Measurements from ENCODE around the gene SLC26A2. TPM values are rescaled to one million over a fixed set of nuclear protein-coding genes. Genes with fewer than 3 reads are reported as not detected.

Gene SLC26A2
- total and polyA plus RNA-seq, 10 of the 15 experiments (the other 5 are each of a cell fraction or from before 2014, with no cell fraction given), result 1.7 to 6.4 (median 4.2) TPM

DNA sequence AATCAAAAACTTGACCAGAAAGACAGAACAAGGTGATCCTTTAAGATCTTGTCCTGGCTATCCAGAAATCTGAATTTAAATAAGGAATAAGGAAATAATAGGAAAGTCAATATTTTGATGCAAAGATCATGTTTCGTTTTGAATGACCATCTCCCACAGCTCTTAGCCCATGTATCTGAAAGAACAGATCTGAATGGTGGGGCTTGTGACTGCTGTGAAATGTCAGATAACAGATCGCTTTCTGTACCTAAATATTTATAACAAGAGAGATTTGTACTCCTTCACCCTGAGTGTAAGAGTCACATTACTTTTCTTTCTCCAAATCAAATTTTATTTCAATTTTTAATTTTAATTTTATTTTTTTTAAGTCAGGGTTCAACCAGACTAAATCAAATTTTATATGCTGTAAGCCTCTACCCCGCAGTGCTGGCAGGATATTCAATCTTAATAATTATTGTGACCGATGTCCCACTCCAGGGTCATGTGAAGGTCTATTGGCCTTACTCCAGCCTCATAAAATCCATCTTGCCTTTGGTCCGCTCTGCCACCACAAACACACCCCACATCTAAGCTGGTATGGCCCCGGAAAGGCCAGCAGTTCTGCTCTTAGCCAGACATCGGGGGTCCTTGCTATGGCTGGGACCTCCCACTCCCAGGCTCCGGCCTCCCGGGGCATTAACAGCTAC lies 7.0 kb upstream of the SLC26A2 start:
- no peak overlapping the region for H3K27ac ChIP-seq (ENCODE audit: control insufficient read depth, insufficient read depth)
- DNase-seq (ENCODE audit: low read depth, low spot score) (no peak), FAIRE-seq (no peak), ATAC-seq (no peak)
- in situ Hi-C loops (cut with MboI), result no loop called here
- H3K27me3 ChIP-seq (replicated peaks in 1 of 2; ENCODE audit: control insufficient read depth in 2 of 2, insufficient read depth in 2 of 2, low read length in 1 of 2), result no peaks in the 10 kb centered on the region; a peak in 2 of 4 replicates
- H3K4me3 ChIP-seq, result no peak overlapping the region
- H2AFZ ChIP-seq (ENCODE audit: control insufficient read depth, low read depth, low read length), result no peak overlapping the region
- no peaks in the 10 kb centered on the region for H3K9me3 ChIP-seq (replicated peaks; ENCODE audit: control insufficient read depth, insufficient read depth, low read length)
- no peaks in the 10 kb centered on the region for H3K36me3 ChIP-seq (ENCODE audit: control insufficient read depth in 2 of 2, insufficient read depth in 2 of 2, low read length in 1 of 2)
- BruUV-seq (replicated peaks), result no TSS peak
- no peaks in the 10 kb centered on the region for H3K4me1 ChIP-seq (ENCODE audit: control insufficient read depth, insufficient read depth, low read length)
- H4K20me1 ChIP-seq (ENCODE audit: control insufficient read depth, insufficient read depth), result no peaks in the 10 kb centered on the region
- ChIA-PET POLR2A (no interaction called here), SMC1A (ENCODE audit: uncharacterized antibody, unreplicated experiment) (no interaction called here), CTCF (no interaction called here), RAD21 (ENCODE audit: unreplicated experiment) (no interaction called here)
- H3K9ac ChIP-seq (ENCODE audit: control insufficient read depth, insufficient read depth, low read length), result no peak overlapping the region
- H3K79me2 ChIP-seq (ENCODE audit: control insufficient read depth, insufficient read depth, low read length), result no peaks in the 10 kb centered on the region
- 74% methylated on average over 9 of the region's 9 CpGs for WGBS (ENCODE audit: insufficient coverage, insufficient replicate concordance, low lambda C conversion rate, missing lambda C conversion rate)
- intact Hi-C loops (cut with micrococcal nuclease; ENCODE audit: unreplicated experiment), result no loop called here
- H3K4me2 ChIP-seq (ENCODE audit: control insufficient read depth, insufficient read depth), result no peak overlapping the region
- TF ChIP-seq, protein P1, sequence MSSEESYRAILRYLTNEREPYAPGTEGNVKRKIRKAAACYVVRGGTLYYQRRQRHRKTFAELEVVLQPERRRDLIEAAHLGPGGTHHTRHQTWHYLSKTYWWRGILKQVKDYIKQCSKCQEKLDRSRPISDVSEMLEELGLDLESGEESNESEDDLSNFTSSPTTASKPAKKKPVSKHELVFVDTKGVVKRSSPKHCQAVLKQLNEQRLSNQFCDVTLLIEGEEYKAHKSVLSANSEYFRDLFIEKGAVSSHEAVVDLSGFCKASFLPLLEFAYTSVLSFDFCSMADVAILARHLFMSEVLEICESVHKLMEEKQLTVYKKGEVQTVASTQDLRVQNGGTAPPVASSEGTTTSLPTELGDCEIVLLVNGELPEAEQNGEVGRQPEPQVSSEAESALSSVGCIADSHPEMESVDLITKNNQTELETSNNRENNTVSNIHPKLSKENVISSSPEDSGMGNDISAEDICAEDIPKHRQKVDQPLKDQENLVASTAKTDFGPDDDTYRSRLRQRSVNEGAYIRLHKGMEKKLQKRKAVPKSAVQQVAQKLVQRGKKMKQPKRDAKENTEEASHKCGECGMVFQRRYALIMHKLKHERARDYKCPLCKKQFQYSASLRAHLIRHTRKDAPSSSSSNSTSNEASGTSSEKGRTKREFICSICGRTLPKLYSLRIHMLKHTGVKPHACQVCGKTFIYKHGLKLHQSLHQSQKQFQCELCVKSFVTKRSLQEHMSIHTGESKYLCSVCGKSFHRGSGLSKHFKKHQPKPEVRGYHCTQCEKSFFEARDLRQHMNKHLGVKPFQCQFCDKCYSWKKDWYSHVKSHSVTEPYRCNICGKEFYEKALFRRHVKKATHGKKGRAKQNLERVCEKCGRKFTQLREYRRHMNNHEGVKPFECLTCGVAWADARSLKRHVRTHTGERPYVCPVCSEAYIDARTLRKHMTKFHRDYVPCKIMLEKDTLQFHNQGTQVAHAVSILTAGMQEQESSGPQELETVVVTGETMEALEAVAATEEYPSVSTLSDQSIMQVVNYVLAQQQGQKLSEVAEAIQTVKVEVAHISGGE (CRISPR knock-in tag; IDR thresholded peaks at IDR 0.05), result no peak
- no peak for TF ChIP-seq JUND (IDR thresholded peaks at IDR 0.05; ENCODE audit: low read depth, low read length)
- no peak for TF ChIP-seq MTA2 (IDR thresholded peaks at IDR 0.05; ENCODE audit: low read depth)
- TF ChIP-seq, protein P2, sequence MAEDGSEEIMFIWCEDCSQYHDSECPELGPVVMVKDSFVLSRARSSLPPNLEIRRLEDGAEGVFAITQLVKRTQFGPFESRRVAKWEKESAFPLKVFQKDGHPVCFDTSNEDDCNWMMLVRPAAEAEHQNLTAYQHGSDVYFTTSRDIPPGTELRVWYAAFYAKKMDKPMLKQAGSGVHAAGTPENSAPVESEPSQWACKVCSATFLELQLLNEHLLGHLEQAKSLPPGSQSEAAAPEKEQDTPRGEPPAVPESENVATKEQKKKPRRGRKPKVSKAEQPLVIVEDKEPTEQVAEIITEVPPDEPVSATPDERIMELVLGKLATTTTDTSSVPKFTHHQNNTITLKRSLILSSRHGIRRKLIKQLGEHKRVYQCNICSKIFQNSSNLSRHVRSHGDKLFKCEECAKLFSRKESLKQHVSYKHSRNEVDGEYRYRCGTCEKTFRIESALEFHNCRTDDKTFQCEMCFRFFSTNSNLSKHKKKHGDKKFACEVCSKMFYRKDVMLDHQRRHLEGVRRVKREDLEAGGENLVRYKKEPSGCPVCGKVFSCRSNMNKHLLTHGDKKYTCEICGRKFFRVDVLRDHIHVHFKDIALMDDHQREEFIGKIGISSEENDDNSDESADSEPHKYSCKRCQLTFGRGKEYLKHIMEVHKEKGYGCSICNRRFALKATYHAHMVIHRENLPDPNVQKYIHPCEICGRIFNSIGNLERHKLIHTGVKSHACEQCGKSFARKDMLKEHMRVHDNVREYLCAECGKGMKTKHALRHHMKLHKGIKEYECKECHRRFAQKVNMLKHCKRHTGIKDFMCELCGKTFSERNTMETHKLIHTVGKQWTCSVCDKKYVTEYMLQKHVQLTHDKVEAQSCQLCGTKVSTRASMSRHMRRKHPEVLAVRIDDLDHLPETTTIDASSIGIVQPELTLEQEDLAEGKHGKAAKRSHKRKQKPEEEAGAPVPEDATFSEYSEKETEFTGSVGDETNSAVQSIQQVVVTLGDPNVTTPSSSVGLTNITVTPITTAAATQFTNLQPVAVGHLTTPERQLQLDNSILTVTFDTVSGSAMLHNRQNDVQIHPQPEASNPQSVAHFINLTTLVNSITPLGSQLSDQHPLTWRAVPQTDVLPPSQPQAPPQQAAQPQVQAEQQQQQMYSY (CRISPR knock-in tag; IDR thresholded peaks at IDR 0.05), result no peak
- TF ChIP-seq EP300 (IDR thresholded peaks at IDR 0.05; ENCODE audit: borderline replicate concordance in 1 of 2, control insufficient read depth in 1 of 2, low read depth in 2 of 2, low read length in 2 of 2), result no peak
- TF ChIP-seq, protein P3, sequence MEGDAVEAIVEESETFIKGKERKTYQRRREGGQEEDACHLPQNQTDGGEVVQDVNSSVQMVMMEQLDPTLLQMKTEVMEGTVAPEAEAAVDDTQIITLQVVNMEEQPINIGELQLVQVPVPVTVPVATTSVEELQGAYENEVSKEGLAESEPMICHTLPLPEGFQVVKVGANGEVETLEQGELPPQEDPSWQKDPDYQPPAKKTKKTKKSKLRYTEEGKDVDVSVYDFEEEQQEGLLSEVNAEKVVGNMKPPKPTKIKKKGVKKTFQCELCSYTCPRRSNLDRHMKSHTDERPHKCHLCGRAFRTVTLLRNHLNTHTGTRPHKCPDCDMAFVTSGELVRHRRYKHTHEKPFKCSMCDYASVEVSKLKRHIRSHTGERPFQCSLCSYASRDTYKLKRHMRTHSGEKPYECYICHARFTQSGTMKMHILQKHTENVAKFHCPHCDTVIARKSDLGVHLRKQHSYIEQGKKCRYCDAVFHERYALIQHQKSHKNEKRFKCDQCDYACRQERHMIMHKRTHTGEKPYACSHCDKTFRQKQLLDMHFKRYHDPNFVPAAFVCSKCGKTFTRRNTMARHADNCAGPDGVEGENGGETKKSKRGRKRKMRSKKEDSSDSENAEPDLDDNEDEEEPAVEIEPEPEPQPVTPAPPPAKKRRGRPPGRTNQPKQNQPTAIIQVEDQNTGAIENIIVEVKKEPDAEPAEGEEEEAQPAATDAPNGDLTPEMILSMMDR (IDR thresholded peaks at IDR 0.05 in 2 of 3, conservative IDR thresholded peaks at IDR 0.05 in 1 of 3; ENCODE audit: control insufficient read depth in 2 of 3, extremely low read depth in 1 of 3, insufficient read depth in 1 of 3, low read depth in 3 of 3, low read length in 3 of 3), result no peak
- TF ChIP-seq ZBTB33 (IDR thresholded peaks at IDR 0.05), result no peak
- TF ChIP-seq WRNIP1 (IDR thresholded peaks at IDR 0.05; ENCODE audit: borderline replicate concordance, low read depth, low read length), result no peak
- no peak for TF ChIP-seq ETV6 (conservative IDR thresholded peaks at IDR 0.05 in 1 of 2, IDR thresholded peaks at IDR 0.05 in 1 of 2; ENCODE audit: borderline replicate concordance in 1 of 2, low read depth in 1 of 2)
- TF ChIP-seq HDGF (IDR thresholded peaks at IDR 0.05), result no peak
